Caco-2 (cell line): ENCODE measurements around the gene PPIA. TPM values are rescaled to one million over a fixed set of nuclear protein-coding genes. Genes with fewer than 3 reads are reported as not detected.
A peak's percentile ranks its signal among the peaks of the same experiment; 100 is the strongest.

ENCODE experiments used
- BruUV-seq: library from RNA; stranded (reverse); fragments of 400-500 nt; replicated peaks from 2 replicates; lab custom pipeline; 2021; lab: Mats Ljungman, UMichigan
- CTCF ChIA-PET: fragments of 300-600 bp; sonication (Branson Sonifier 250); formaldehyde crosslinking; loops from one replicate; lab custom pipeline; 2022; ENCODE audit warnings: antibody characterized with exemption; lab: Charles Lee
- POLR2A ChIA-PET: fragments of 300-600 bp; sonication (Branson Sonifier 250); formaldehyde crosslinking; loops from one replicate; lab custom pipeline; 2022; ENCODE audit warnings: antibody characterized with exemption; lab: Charles Lee
- DNase-seq, 2 experiments: peaks; one replicate each; pipeline versions ENCODE4 v3.0.0 to v3.0.0-alpha.2; 2020 to 2022
- H3K27me3 ChIP-seq: replicated peaks from 2 replicates; pipeline ENCODE4 v1.6.0; 2011; ENCODE audit warnings: low read length; ENCODE audit not compliant: control insufficient read depth, insufficient read depth
- H3K36me3 ChIP-seq: 2 replicates; pipeline ENCODE4 v1.5.1; 2011; ENCODE audit warnings: low read length; ENCODE audit not compliant: control insufficient read depth, insufficient read depth
- H3K4me1 ChIP-seq: fragments of 250-450 bp; sonication (Bioruptor Pico); 2 replicates; pipeline ENCODE4 v1.5.1; 2020; ENCODE audit warnings: mild to moderate bottlenecking
- H3K4me3 ChIP-seq: 2 replicates; pipeline ENCODE4 v1.5.1; 2011; ENCODE audit warnings: low read depth, mild to moderate bottlenecking, control low read depth, low read length
- H3K9me3 ChIP-seq: fragments of 250-450 bp; sonication (Bioruptor Pico); 2 replicates; pipeline ENCODE4 v1.5.1; 2020; ENCODE audit warnings: mild to moderate bottlenecking, moderate library complexity
- H3K27ac Mint-ChIP-seq: one replicate; pipeline ENCODE4 v1.8.0; 2022; ENCODE audit warnings: mixed read lengths; ENCODE audit not compliant: unreplicated experiment
- H3K27me3 Mint-ChIP-seq: one replicate; pipeline ENCODE4 v1.8.0; 2022; ENCODE audit warnings: mixed read lengths; ENCODE audit not compliant: insufficient read depth, unreplicated experiment
- H3K36me3 Mint-ChIP-seq: one replicate; pipeline ENCODE4 v1.8.0; 2022; ENCODE audit warnings: mild to moderate bottlenecking, mixed read lengths; ENCODE audit not compliant: insufficient read depth, unreplicated experiment
- H3K4me1 Mint-ChIP-seq: one replicate; pipeline ENCODE4 v1.8.0; 2022; ENCODE audit warnings: low read depth, mixed read lengths; ENCODE audit not compliant: unreplicated experiment
- H3K4me3 Mint-ChIP-seq: one replicate; pipeline ENCODE4 v1.8.0; 2022; ENCODE audit warnings: mild to moderate bottlenecking, moderate library complexity, mixed read lengths; ENCODE audit not compliant: unreplicated experiment
- H3K9me3 Mint-ChIP-seq: one replicate; pipeline ENCODE4 v1.8.0; 2022; ENCODE audit warnings: mixed read lengths; ENCODE audit not compliant: unreplicated experiment
- CTCF ChIP-seq, 2 experiments: fragments of 200-600 bp in 1 of 2; IDR thresholded peaks; 1 replicate in 1 of 2; 2 replicates in 1 of 2; pipeline versions ENCODE4 v1.5.1 to v1.8.0; 2011 to 2022; ENCODE audit warnings: antibody characterized with exemption in 1 of 2, control low read depth in 1 of 2, inconsistent platforms in 1 of 2, low read depth in 1 of 2, low read length in 1 of 2, mild to moderate bottlenecking in 1 of 2, moderate library complexity in 1 of 2; ENCODE audit not compliant: insufficient read depth in 1 of 2, severe bottlenecking in 1 of 2, unreplicated experiment in 1 of 2
- intact Hi-C: fragments of 100-400 bp; cut with micrococcal nuclease; formaldehyde crosslinking; loops from one replicate; pipeline ENCODE4 v1.10.0; 2022; ENCODE audit not compliant: unreplicated experiment
- total RNA-seq: library from RNA; stranded (reverse); gene quantifications from 2 replicates; pipeline ENCODE4 v1.2.3, GENCODE V29; 2022

PPIA gene
- total RNA-seq, 1 experiment from 2014 or later = 2,104 TPM

GRCh38 chr7:44748948-44749731, 47.3 kb upstream of the PPIA start:
- ChIA-PET CTCF (no interaction called here), POLR2A (interaction anchor here (0.6 kb wide), 3 partner anchors 42 to 176 kb away, joined by 3 to 13 read pairs (median 5); partner anchors contain the start of gene DDX56)
- peaks cover 24% of the 10 kb centered on the region for H3K4me1 ChIP-seq
- no peak for TF ChIP-seq CTCF (IDR thresholded peaks at IDR 0.05; ENCODE audit: insufficient read depth in 1 of 2, low read depth in 1 of 2, low read length in 1 of 2, severe bottlenecking in 1 of 2, unreplicated experiment in 1 of 2)
- H3K27me3 ChIP-seq = no peaks in the 10 kb centered on the region
- no peaks in the 10 kb centered on the region for H3K9me3 ChIP-seq
- Mint-ChIP-seq H3K36me3 (peaks cover 5% of the 10 kb centered on the region), H3K27ac (peak overlapping the region; percentile 72), H3K9me3 (no peaks in the 10 kb centered on the region), H3K4me1 (peaks cover 18% of the 10 kb centered on the region), H3K4me3 (peak overlapping the region; percentile 83), H3K27me3 (no peaks in the 10 kb centered on the region)
- peak overlapping the region; percentile 96 for H3K4me3 ChIP-seq
- intact Hi-C loops = loop anchor here (1.0 to 5.0 kb wide), 4 partner anchors 48 to 167 kb away; partner anchors contain the start of genes OGDH, PPIA and TMED4
- DNase-seq = no peak
- H3K36me3 ChIP-seq = no peaks in the 10 kb centered on the region; the same call in none of the 2 replicates
- no TSS peak for BruUV-seq

- POLR2A ChIA-PET = no interaction called here
- H3K9me3 ChIP-seq = no peaks in the 10 kb centered on the region
- CTCF ChIA-PET = no interaction called here
- DNase-seq = no peak
- H3K36me3 Mint-ChIP-seq = peaks cover 5% of the 10 kb centered on the region
- peak overlapping the region; percentile 83 for H3K4me3 Mint-ChIP-seq
- no peaks in the 10 kb centered on the region; the same call in none of the 2 replicates for H3K36me3 ChIP-seq
- BruUV-seq = TSS peak; percentile 46
- H3K9me3 Mint-ChIP-seq = no peaks in the 10 kb centered on the region
- TF ChIP-seq CTCF (IDR thresholded peaks at IDR 0.05; ENCODE audit: insufficient read depth in 1 of 2, low read depth in 1 of 2, low read length in 1 of 2, severe bottlenecking in 1 of 2, unreplicated experiment in 1 of 2) = no peak
- no peaks in the 10 kb centered on the region for H3K27me3 Mint-ChIP-seq
- peaks cover 18% of the 10 kb centered on the region for H3K4me1 Mint-ChIP-seq
- peaks cover 24% of the 10 kb centered on the region for H3K4me1 ChIP-seq
- no peaks in the 10 kb centered on the region for H3K27me3 ChIP-seq
- intact Hi-C loops = loop anchor here (2.0 to 5.0 kb wide), 3 partner anchors 47 to 168 kb away; partner anchors contain the start of genes PPIA and TMED4
- H3K27ac Mint-ChIP-seq = peak overlapping the region; percentile 72
- peak overlapping the region; percentile 96 for H3K4me3 ChIP-seq
These were observed 46.5 kb upstream of the PPIA start for GRCh38 chr7:44749992-44750391.

- ChIA-PET CTCF (no interaction called here), POLR2A (no interaction called here)
- Mint-ChIP-seq H3K4me3 (peak overlapping the region; percentile 83), H3K27ac (no peak overlapping the region), H3K27me3 (no peaks in the 10 kb centered on the region), H3K4me1 (peaks cover 18% of the 10 kb centered on the region), H3K9me3 (no peaks in the 10 kb centered on the region), H3K36me3 (peaks cover 5% of the 10 kb centered on the region)
- Histone ChIP-seq H3K27me3 (no peaks in the 10 kb centered on the region), H3K4me1 (peaks cover 24% of the 10 kb centered on the region), H3K4me3 (no peak overlapping the region), H3K36me3 (no peaks in the 10 kb centered on the region; the same call in none of the 2 replicates), H3K9me3 (no peaks in the 10 kb centered on the region)
- no TSS peak for BruUV-seq
- DNase-seq = no peak
- intact Hi-C loops = no loop called here
- no peak for TF ChIP-seq CTCF (IDR thresholded peaks at IDR 0.05; ENCODE audit: insufficient read depth in 1 of 2, low read depth in 1 of 2, low read length in 1 of 2, severe bottlenecking in 1 of 2, unreplicated experiment in 1 of 2)
These were observed 46.1 kb upstream of the PPIA start for GRCh38 chr7:44750424-44750823.
